Measurements from ENCODE around the gene ENOX2.

- TF ChIP-seq POLR2AphosphoS5 (IDR thresholded peaks at IDR 0.05) (no peak), CTCF (IDR thresholded peaks at IDR 0.05) (no peak)
Measured at GRCh38 chrX:130834830-130835229, 68.2 kb downstream of the ENOX2 start.

Data from gastroesophageal sphincter (tissue), 3 donors.